Kidney (tissue), 14 donors: ENCODE results near the gene DAG1. TPM values are rescaled to one million over a fixed set of nuclear protein-coding genes. Genes with fewer than 3 reads are reported as not detected.

ENCODE experiments used
- DNase-seq, 5 donors: peaks; one replicate each; pipeline ENCODE4 v3.0.0-alpha.2; 2013 to 2020
- FAIRE-seq: peaks from 2 replicates; lab custom pipeline; 2012; peaks lifted over from hg19 to GRCh38; lab: Jason Lieb, UNC
- H3K27ac ChIP-seq, 2 donors: one replicate each; pipeline ENCODE4 v1.7.0; 2013; ENCODE audit warnings: low read depth in 2 of 2, low read length in 2 of 2, inconsistent platforms in 1 of 2
- H3K27me3 ChIP-seq: one replicate; pipeline ENCODE4 v1.7.1; 2013; ENCODE audit warnings: low read length, inconsistent platforms; ENCODE audit not compliant: control insufficient read depth, insufficient read depth
- H3K36me3 ChIP-seq, 3 donors: one replicate each; pipeline versions ENCODE4 v1.7.0 to v1.7.1; 2013; ENCODE audit warnings: low read length in 3 of 3, control low read depth in 1 of 3, inconsistent platforms in 1 of 3; ENCODE audit not compliant: insufficient read depth in 3 of 3, control insufficient read depth in 2 of 3
- H3K4me1 ChIP-seq, 3 donors: one replicate each; pipeline versions ENCODE4 v1.7.0 to v1.7.1; 2013; ENCODE audit warnings: low read length in 3 of 3, inconsistent platforms in 1 of 3, low read depth in 1 of 3; ENCODE audit not compliant: control insufficient read depth in 2 of 3, insufficient read depth in 2 of 3
- H3K4me3 ChIP-seq, 3 donors: one replicate each; pipeline versions ENCODE4 v1.7.0 to v1.8.1; 2013; ENCODE audit warnings: low read length in 3 of 3, control low read depth in 1 of 3, inconsistent platforms in 1 of 3
- H3K9ac ChIP-seq, 3 donors: one replicate each; pipeline versions ENCODE4 v1.7.0 to v1.7.1; 2013; ENCODE audit warnings: low read length in 3 of 3, control low read depth in 1 of 3, inconsistent platforms in 1 of 3
- H3K9me3 ChIP-seq, 3 donors: one replicate each; pipeline versions ENCODE4 v1.7.0 to v1.7.1; 2013; ENCODE audit warnings: low read length in 3 of 3, control low read depth in 1 of 3, inconsistent platforms in 1 of 3; ENCODE audit not compliant: control insufficient read depth in 2 of 3, insufficient read depth in 1 of 3
- intact Hi-C: fragments of 100-400 bp; cut with DNase I; formaldehyde crosslinking; loops from one replicate; pipeline ENCODE4 v1.11.1; 2022
- polyA plus RNA-seq: library from polyadenylated mRNA; stranded (reverse); fragments of 350-450 nt; fragmentation: Illumina TruSeq; extraction: RNeasy Lipid Tissue Mini Kit (QIAGEN cat#74804); gene quantifications from one replicate; pipeline ENCODE4 v1.2.3, GENCODE V29; 2014; ENCODE audit warnings: low read depth, low replicate concordance; ENCODE audit not compliant: insufficient read depth
- total RNA-seq: library from RNA; stranded (reverse); fragmentation: NEBNext Ultra II Directional; extraction: Animal tissue kit (Norgen Biotek cat#: 25700); gene quantifications from one replicate; pipeline ENCODE4 v1.2.1, GENCODE V29; 2021
- TF ChIP-seq, protein P1 (sequence below): IDR thresholded peaks from 3 replicates; pipeline ENCODE4 v1.5.1; 2012; ENCODE audit warnings: mild to moderate bottlenecking, moderate library complexity, borderline replicate concordance; ENCODE audit not compliant: insufficient read depth; ENCODE audit errors: extremely low read depth
- donor health status: control.
- donor health status: control.
- donor health status: control.
- donor health status: control.
- donor health status: control.
- donor health status: DM: yes; HTN: yes; CAD: no.
- donor health status: Normal renal cell carcinoma (clear cell type).

Gene DAG1
- total and polyA plus RNA-seq, 2 donors from 2014 or later: 40.4 to 122 TPM

DNA sequence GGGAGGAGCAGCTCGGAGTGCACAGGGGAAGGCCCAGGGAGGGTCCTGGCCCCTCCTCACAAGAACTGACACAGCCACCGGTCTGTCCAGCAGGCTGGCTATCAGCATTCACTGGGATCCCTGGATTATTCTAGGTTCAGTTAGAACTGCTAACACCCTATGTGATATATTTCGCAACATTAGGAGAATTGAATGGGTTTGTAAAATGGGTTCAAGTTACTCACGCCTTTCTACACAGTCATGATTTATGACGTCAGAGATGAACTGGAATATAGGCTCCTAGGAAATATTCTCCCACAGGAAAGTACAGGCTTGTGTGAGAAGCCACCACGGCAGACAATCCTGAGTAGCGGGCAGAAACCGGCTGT is 83.2 kb downstream of the DAG1 start:
- Histone ChIP-seq H3K36me3 (no peaks in the 10 kb centered on the region), H3K27me3 (no peaks in the 10 kb centered on the region), H3K4me1 (peaks cover 0 to 11% (median 0%) of the 10 kb centered on the region in 3 donors), H3K27ac (no peak overlapping the region), H3K4me3 (peak overlapping the region in 2 of 3 donors; percentile 82 to 92), H3K9ac (peak overlapping the region in 1 of 3 donors; percentile 89), H3K9me3 (no peaks in the 10 kb centered on the region)
- no peak for FAIRE-seq
- TF ChIP-seq, protein P1, sequence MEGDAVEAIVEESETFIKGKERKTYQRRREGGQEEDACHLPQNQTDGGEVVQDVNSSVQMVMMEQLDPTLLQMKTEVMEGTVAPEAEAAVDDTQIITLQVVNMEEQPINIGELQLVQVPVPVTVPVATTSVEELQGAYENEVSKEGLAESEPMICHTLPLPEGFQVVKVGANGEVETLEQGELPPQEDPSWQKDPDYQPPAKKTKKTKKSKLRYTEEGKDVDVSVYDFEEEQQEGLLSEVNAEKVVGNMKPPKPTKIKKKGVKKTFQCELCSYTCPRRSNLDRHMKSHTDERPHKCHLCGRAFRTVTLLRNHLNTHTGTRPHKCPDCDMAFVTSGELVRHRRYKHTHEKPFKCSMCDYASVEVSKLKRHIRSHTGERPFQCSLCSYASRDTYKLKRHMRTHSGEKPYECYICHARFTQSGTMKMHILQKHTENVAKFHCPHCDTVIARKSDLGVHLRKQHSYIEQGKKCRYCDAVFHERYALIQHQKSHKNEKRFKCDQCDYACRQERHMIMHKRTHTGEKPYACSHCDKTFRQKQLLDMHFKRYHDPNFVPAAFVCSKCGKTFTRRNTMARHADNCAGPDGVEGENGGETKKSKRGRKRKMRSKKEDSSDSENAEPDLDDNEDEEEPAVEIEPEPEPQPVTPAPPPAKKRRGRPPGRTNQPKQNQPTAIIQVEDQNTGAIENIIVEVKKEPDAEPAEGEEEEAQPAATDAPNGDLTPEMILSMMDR: no peak
- intact Hi-C loops: no loop called here
- no peak for DNase-seq

- H3K9ac ChIP-seq: peak within 1 kb of the TSS; percentile 53 to 89 (median 87)
- H3K27me3 ChIP-seq: no peaks in the 10 kb centered on the region
- DNase-seq (peak; percentile 95 to 97 (median 96)), FAIRE-seq (no peak)
- H3K9me3 ChIP-seq: no peaks in the 10 kb centered on the region
- H3K36me3 ChIP-seq: no peaks in the 10 kb centered on the region
- intact Hi-C loops: no loop called here
- H3K4me3 ChIP-seq: peak within 1 kb of the TSS; percentile 73 to 92 (median 82)
- TF ChIP-seq, protein P1: no peak
- peak within 1 kb of the TSS; percentile 49 to 61 for H3K27ac ChIP-seq
- peaks cover 0 to 11% (median 0%) of the 10 kb centered on the region in 3 donors for H3K4me1 ChIP-seq
These were observed 83.9 kb downstream of the DAG1 start, which contains the start of gene BSN for GRCh38 chr3:49553692-49554632. BSN (plus strand) TSS chr3:49554477; CDS start chr3:49554603, 126 bp downstream.

DNA sequence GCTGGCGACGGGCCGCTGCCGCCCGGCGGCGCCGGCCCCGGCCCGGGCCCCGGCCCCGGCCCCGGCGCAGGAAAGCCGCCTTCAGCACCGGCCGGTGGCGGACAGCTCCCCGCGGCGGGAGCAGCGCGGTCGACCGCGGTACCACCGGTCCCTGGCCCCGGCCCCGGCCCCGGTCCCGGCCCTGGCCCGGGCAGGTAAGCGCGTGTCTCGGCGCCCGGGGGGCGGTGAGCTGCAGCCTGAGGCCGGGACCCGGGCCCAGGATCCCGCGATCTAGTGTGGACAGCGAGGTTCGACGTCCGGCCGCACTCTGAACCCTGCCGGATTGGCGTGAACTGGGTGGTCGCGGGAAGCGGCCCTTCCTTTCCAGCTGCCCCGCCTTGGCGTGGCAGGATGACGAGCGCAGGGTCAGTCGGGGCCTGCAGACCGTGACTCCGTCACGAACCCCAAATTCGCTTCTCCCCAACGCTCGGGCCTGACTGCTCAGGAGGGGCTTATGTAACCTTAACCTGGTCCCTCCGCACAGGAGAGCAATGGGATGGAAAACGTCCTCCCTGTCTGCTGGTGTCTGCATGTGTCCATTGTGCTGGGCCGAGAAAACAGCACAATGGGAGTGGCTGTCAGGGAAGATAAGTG is 84.7 kb downstream of the DAG1 start:
- peak overlapping the region; percentile 38 to 60 (median 40) for H3K4me3 ChIP-seq
- no peaks in the 10 kb centered on the region for H3K36me3 ChIP-seq
- FAIRE-seq (no peak), DNase-seq (peak in 3 of 5 donors; percentile 63 to 83 (median 82))
- H3K27me3 ChIP-seq: no peaks in the 10 kb centered on the region
- TF ChIP-seq, protein P1: no peak
- H3K9me3 ChIP-seq: no peaks in the 10 kb centered on the region
- H3K27ac ChIP-seq: no peak overlapping the region
- H3K9ac ChIP-seq: no peak overlapping the region
- intact Hi-C loops: no loop called here
- H3K4me1 ChIP-seq: peaks cover 0 to 11% (median 0%) of the 10 kb centered on the region in 3 donors
